Lower lobe of right lung (tissue), 2 donors: Measurements from ENCODE around the gene MAGI2. TPM values are rescaled to one million over a fixed set of nuclear protein-coding genes. Genes with fewer than 3 reads are reported as not detected.

Experiments used
- ATAC-seq, 2 donors: fragments of 200-7000 bp; cut with Tn5 transposase; one replicate each; pipeline ENCODE4 v1.9.1; 2020 to 2022; ENCODE audit warnings: mild to moderate bottlenecking in 2 of 2, moderate library complexity in 2 of 2
- DNase-seq: peaks from one replicate; pipeline ENCODE4 v3.0.0-alpha.2; 2020
- H3K27ac ChIP-seq: fragments of 200-600 bp; one replicate; pipeline ENCODE4 v1.8.0; 2022
- H3K27me3 ChIP-seq: fragments of 200-600 bp; one replicate; pipeline ENCODE4 v1.8.0; 2022; ENCODE audit warnings: low read depth
- H3K36me3 ChIP-seq: fragments of 200-600 bp; one replicate; pipeline ENCODE4 v1.8.0; 2022; ENCODE audit warnings: mild to moderate bottlenecking
- H3K4me1 ChIP-seq: fragments of 200-600 bp; one replicate; pipeline ENCODE4 v1.8.0; 2022
- H3K4me3 ChIP-seq: fragments of 200-600 bp; one replicate; pipeline ENCODE4 v1.8.0; 2022; ENCODE audit warnings: mild to moderate bottlenecking
- H3K9me3 ChIP-seq: fragments of 200-600 bp; one replicate; pipeline ENCODE4 v1.8.0; 2022
- CTCF ChIP-seq: fragments of 200-600 bp; IDR thresholded peaks from one replicate; pipeline ENCODE4 v1.8.0; 2022; ENCODE audit warnings: antibody characterized with exemption, mild to moderate bottlenecking
- intact Hi-C: fragments of 100-400 bp; cut with DNase I; formaldehyde crosslinking; loops from one replicate; pipeline ENCODE4 v1.11.0; 2022
- total RNA-seq: library from RNA; stranded (reverse); fragmentation: NEBNext Ultra II Directional; extraction: Animal tissue kit (Norgen Biotek cat#: 25700); gene quantifications from one replicate; pipeline ENCODE4 v1.2.1, GENCODE V29; 2021
- donor health status: DM: no; HTN: yes; CAD: no; lungs with severe emphysema.

Gene MAGI2
- total RNA-seq, 1 donor from 2014 or later, result 15.3 TPM

- Histone ChIP-seq H3K36me3 (no peaks in the 10 kb centered on the region), H3K27me3 (no peaks in the 10 kb centered on the region), H3K9me3 (no peaks in the 10 kb centered on the region), H3K4me1 (no peaks in the 10 kb centered on the region), H3K27ac (no peak overlapping the region), H3K4me3 (no peak overlapping the region)
- DNase-seq (no peak), ATAC-seq (no peak)
- no peak for TF ChIP-seq CTCF
- intact Hi-C loops, result no loop called here
Measured at GRCh38 chr7:79339208-79339925, 114.1 kb downstream of the MAGI2 start.

- no peaks in the 10 kb centered on the region for H3K27me3 ChIP-seq
- H3K9me3 ChIP-seq, result no peaks in the 10 kb centered on the region
- no peak overlapping the region for H3K27ac ChIP-seq
- H3K4me3 ChIP-seq, result no peak overlapping the region
- no peak for TF ChIP-seq CTCF
- no peaks in the 10 kb centered on the region for H3K4me1 ChIP-seq
- intact Hi-C loops, result no loop called here
- H3K36me3 ChIP-seq, result no peaks in the 10 kb centered on the region
- DNase-seq, result no peak
- no peak for ATAC-seq
Measured at GRCh38 chr7:79337717-79338116, 115.8 kb downstream of the MAGI2 start.

GRCh38 chr7:79334841-79335240 is 118.6 kb downstream of the MAGI2 start:
- intact Hi-C loops, result no loop called here
- Histone ChIP-seq H3K27ac (no peak overlapping the region), H3K9me3 (no peaks in the 10 kb centered on the region), H3K4me1 (no peaks in the 10 kb centered on the region), H3K27me3 (no peaks in the 10 kb centered on the region), H3K36me3 (no peaks in the 10 kb centered on the region), H3K4me3 (no peak overlapping the region)
- DNase-seq (no peak), ATAC-seq (no peak)
- TF ChIP-seq CTCF, result no peak

GRCh38 chr7:79334334-79334733 is 119.1 kb downstream of the MAGI2 start:
- intact Hi-C loops, result no loop called here
- DNase-seq (no peak), ATAC-seq (no peak)
- Histone ChIP-seq H3K4me1 (no peaks in the 10 kb centered on the region), H3K4me3 (no peak overlapping the region), H3K27ac (no peak overlapping the region), H3K36me3 (no peaks in the 10 kb centered on the region), H3K27me3 (no peaks in the 10 kb centered on the region), H3K9me3 (no peaks in the 10 kb centered on the region)
- TF ChIP-seq CTCF, result no peak

- no peak for TF ChIP-seq CTCF
- Histone ChIP-seq H3K27me3 (no peaks in the 10 kb centered on the region), H3K27ac (no peak overlapping the region), H3K36me3 (no peaks in the 10 kb centered on the region), H3K4me3 (no peak overlapping the region), H3K9me3 (no peaks in the 10 kb centered on the region), H3K4me1 (no peaks in the 10 kb centered on the region)
- no peak for DNase-seq
- intact Hi-C loops, result no loop called here
- no peak for ATAC-seq
Measured at GRCh38 chr7:79332091-79332490, 121.4 kb downstream of the MAGI2 start.
